GM18498 (cell line): ENCODE results near the gene ADARB2.

Experiments
- ATAC-seq: cut with Tn5 transposase; IDR thresholded peaks from one replicate; pipeline ENCODE4 v1.9.1; 2021; ENCODE audit warnings: mild to moderate bottlenecking, moderate library complexity; ENCODE audit not compliant: unreplicated experiment

The ADARB2 gene

DNA sequence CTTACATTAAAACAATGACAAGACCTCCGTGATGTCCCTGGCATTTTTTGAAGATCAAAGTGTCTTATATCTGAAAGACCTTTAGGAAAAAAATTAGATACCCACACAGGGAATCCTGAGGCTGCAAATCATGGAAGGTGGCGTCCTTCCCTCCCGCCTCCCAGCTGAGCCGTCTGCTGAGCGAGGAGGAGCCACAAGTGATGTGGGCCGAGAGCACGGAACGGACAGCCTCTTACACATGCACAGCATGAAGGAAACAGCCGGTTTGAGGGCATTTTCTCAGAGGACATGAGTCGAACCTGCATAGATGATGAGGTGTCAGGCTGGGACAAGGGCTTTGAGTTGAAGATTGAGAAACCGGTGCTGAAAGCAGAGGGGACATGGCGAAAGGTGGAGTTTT lies 163.3 kb downstream of the ADARB2 start:
- no peak for ATAC-seq

DNA sequence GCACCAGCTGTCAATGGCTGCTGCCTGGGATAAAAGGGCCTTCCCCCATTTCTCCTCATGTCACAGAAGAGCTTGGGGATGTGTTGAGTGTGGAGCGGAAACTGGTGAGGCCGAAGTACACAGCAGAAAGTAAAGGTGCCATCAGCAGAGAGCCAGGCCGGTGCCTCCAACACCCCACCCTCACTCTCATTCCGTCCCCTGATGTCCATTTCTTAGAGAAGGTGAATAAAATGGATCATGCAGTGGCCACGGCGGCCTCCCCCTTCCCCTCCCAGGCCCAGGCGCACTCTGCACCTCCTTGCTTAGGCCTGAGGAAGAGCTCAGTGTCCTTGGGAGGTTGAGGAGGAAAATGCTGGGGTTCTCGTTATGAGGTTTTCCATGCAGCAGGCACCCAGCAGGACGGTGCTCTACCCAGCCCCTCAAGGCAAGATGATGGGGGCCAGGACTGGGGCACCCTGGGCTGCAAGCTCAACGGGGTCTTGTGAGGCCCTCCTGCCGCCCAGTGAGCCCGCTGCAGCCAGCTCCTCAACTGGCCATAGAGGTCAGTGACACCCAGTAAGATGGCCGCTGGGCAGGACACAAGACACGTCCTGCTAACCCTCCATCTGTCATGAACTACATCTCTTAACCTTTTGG lies 163.9 kb downstream of the ADARB2 start:
- no peak for ATAC-seq

GRCh38 chr10:1572519-1573333 lies 164.6 kb downstream of the ADARB2 start:
- ATAC-seq, result no peak

DNA sequence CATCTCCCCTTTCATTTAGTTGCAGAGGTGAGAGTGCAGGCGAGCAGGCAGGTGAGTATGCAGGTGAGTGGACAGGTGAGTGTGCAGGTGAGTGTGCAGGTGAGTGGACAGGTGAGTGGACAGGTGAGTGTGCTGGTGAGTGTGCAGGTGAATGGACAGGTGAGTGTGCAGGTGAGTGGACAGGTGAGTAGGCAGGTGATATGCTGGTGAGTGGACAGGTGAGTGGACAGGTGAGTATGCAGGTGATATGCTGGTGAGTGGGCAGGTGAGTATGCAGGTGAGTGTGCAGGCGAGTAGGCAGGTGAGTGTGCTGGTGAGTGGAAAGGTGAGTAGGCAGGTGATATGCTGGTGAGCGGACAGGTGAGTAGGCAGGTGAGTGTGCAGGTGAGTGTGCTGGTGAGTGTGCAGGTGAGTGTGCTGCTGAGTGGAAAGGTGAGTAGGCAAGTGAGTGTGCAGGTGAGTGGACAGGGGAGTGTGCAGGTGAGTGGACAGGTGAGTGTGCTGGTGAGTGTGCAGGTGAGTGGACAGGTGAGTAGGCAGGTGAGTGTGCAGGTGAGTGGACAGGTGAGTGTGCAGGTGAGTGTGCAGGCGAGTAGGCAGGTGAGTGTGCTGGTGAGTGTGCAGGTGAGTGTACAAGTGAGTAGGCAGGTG lies 165.6 kb downstream of the ADARB2 start:
- ATAC-seq, result no peak

DNA sequence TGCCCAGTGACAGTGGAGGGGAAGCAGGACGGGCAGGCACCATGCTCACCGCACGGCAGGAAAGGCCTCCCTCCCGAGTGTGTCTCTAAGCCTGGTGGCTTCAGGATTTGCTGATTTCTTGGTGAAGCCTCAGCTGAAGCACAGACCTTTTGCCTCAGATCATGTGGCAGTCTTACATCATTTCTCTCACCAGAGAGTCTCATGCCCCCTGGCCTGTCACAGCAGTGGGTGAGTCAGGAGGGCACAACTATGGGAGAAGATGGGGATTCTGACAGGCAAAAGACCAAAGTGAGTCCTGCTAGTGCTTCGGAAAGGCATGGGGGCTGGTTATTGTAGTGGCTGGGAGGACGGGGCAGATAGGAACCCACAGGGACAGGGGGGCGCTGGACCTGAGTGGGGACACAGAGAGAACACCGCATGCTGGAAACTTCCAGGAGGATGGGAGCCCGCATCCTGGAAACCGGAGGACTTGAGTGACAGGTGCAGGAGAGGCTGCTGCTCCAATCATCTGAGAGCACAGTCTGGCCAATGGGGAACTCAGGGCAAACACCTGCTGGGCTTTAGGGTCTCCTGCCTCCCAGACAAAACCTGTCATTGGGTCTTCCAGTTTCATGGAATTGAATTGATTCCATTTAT lies 166.8 kb downstream of the ADARB2 start:
- no peak for ATAC-seq

- ATAC-seq, result no peak
Observed at GRCh38 chr10:1569208-1569607, 168.1 kb downstream of the ADARB2 start.

DNA sequence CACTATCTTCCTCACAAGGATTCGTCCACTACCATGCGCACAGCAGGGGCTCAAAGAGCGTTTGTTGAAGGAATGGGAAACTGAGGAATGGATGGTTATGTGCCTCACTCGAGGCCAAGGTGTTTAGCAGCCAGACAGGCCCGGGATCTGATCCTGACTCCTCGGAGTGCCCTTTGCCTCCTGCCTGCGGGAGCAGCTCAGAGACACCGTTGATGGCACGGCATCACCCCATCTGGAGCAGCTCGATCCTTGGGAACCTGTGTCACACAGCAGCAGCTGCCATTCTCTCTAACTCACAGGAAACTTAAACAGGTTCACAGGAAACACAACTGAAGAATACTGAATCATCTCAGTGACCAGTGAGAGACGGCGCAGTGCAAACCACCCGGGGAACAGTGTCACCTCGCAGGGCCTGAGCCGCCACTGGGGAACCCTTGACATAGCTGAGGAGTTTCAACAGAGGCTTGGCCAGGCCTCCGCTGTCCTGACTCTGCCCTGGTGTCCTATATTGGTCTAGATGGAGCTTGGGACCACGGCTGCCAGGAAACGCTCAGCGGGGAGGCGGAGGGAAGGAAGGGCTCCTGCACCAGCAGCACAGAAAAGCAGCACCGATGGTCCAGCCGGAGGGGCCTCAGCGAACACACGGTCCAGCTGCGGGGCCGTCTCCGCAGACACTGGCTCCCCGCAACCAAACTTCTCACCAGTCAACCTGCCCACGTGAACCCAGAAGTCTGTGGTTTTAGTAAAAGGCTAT lies 169.4 kb downstream of the ADARB2 start:
- ATAC-seq, result no peak

GRCh38 chr10:1567152-1567551 lies 170.2 kb downstream of the ADARB2 start:
- ATAC-seq, result no peak

DNA sequence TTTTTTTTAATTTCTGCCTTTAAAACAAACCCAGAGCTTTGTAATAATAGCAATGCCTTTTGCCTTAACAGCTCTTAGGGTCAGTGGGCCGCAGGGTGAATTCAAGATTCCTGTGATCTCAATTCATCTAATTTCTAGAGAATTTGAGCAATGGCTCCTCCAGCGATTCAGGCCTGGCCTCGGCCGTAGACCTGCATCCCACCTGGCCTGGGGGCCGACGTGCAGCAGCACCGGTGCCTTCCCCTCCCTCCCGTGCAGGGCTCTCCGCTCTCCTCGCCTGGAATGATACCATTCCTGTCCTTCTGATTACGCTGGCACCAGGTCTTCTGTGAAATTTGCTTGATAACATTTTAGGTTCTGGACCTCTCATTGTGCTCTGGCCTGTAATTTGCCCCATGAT lies 172.5 kb downstream of the ADARB2 start:
- ATAC-seq, result no peak

- ATAC-seq, result no peak
Observed at GRCh38 chr10:1563028-1563427, 174.3 kb downstream of the ADARB2 start.

DNA sequence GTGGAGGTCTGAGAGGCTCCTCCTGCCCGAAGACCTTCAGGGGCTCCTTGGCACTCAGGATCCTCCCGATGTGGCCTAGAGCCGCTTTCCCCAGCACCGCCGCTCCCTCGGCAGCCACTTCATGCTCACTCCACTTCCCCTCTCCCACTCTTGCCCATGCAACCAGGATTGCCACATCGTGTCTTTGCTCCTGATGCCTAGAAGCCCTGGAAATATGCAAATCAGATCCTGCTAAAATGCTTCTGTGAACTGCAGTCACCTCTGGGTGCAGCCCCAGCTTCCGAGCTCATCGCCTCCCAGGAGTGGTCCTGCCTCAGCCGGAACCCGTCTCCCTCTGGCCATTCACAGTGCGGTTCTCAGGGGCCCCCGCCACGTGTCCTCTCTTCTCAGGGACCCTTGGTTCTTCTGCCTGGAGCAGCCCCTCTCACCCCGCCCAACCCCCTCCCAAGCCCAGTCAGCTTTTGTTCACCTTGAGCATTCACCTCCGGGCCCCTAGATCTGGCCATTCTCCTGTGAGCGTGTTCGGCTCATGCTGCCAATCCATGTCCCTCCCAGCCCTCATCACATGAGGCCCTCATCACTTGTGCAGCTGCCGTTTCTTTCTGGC lies 175.5 kb downstream of the ADARB2 start:
- ATAC-seq, result no peak

DNA sequence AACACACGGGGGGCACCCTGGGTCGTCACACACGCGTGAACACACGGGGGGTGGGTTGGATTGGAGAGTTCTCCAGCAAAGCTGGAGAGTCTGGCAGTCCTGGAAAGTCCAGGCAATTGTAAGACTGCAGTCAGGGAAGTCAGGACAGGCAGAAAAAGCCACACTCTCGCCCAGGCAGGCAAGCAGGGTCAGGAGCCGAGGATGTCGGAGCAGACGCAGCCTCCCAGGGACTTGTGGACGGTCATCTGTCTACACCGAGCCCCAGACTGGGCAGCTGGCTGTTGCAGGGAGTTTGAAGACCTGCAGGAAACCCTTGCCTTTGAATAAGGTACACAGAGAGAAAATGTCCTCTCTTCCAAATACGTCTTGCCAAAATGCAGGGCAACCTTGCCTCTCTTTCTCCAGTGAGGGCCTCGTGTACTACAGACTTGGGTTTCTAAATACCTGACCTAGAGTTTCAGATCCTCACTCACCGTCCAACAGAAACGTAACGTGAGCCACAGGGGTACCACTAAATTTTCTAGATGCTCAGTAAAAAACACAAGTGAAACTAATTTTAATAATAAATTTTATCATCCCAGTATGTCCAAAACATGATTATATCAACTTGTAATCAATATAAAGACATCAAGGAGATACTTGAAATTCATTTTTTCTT lies 176.7 kb downstream of the ADARB2 start:
- ATAC-seq, result no peak

- no peak for ATAC-seq
Observed at GRCh38 chr10:1559761-1560160, 177.6 kb downstream of the ADARB2 start.

DNA sequence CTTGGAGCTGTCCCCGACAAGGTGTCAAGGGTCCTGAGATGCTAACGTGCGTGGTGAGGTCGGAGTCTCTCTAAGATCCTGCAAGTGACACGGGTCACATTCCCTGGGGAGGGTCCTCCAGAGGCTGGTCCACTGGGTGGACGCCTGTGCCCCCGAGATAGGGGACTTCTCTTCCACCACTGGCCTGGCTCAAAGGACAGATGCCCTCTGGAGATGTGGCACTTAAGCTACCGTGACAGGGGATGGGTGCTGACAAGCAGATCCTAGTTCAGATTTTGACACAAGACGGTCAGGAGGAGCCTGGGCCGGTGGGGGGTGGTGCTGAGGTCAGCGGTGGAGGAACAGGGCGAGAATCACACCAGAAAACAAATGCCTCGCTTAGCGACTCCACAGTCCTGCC lies 178.0 kb downstream of the ADARB2 start:
- no peak for ATAC-seq

GRCh38 chr10:1558906-1559305 lies 178.4 kb downstream of the ADARB2 start:
- no peak for ATAC-seq

DNA sequence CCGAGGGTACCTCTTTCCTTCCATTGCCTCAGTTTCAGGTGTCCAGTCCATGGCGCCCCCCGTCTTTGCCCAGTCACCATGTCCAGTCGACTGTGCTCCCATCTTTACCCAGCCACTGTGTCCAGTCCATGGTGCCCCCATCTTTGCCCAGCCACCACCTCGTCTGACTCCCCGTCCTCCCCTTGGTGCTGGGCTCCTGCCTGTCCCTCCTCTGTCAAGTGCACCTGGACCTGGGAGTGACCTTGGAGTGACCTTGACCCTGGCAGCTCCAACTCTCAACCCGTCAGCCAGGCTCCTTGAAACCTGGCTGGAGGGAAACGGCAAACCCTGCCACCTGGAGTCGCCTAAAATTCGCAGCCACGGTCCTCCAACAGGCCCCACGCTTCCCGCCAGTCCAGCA lies 180.2 kb downstream of the ADARB2 start:
- ATAC-seq, result no peak

- ATAC-seq, result no peak
Observed at GRCh38 chr10:1556496-1556895, 180.8 kb downstream of the ADARB2 start.

DNA sequence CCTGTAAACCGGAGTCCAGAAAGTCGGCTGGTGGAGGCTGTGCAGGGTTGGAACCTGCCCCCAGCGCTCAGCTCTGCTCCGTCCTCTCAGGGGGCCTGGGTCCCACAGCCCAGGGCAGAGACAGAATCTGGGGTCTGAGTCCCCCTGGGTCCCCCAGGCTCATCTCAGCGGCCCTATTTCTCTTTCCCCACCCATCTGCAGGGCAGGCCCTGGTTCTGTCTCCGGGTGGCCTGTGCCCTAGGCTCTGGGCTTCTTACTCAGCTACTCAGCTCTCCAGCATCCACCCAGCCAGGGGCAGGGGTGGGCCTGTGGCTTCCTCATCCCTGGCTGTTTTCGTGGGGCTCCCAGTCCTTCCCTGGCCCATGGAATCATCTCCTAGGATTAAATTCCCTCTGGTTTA lies 183.4 kb downstream of the ADARB2 start:
- ATAC-seq, result no peak

DNA sequence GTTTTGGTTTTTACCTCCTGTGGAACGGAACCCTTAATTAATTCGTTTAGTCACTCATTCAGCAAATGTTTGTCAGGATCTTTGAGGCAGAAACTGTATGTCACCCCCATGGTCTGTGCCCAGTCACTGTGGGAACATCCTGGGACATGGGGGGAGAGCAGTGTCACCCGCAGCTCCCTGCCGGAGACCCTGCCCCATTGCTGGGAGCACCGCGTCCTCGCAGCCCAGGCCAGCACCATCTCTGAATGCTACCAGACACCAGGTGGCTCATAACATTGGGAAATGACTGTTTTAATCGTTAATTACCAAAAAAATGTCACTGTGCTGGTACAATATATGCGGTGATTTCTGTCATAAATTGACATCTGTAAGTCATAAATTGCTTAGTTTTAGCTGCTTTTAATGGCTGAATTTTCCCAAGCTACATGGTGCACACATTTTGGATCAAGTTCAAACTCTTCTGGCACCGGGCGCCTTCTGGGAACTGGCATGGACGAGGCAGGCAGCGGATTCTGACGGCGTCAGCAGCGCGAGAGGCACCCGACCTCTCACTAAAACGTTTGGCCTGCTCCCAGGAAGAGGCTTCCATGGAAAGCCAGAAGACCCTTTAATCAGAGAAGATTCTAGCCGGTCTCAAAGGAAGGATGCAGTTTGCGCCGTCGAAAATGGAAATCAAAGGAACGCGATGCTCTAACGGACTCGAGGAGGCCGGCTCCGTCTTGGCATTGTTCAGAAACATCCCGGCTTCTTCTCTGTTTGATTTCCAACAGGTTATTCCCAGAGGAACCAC lies 184.2 kb downstream of the ADARB2 start:
- no peak for ATAC-seq
